ENCODE data around the gene PEX11B. TPM values are rescaled to one million over a fixed set of nuclear protein-coding genes. Genes with fewer than 3 reads are reported as not detected.

The PEX11B gene
- total RNA-seq, 4 donors from 2014 or later = 23.2 to 46.0 (median 31.7) TPM

- Histone ChIP-seq H3K36me3 (peaks cover 0 to 31% of the 10 kb centered on the region in 2 donors), H3K4me1 (peaks cover 12 to 13% of the 10 kb centered on the region in 2 donors), H3K27me3 (no peaks in the 10 kb centered on the region), H3K9me3 (no peaks in the 10 kb centered on the region), H3K4me3 (peak overlapping the region in 2 of 4 donors; percentile 13 to 17), H3K27ac (peak overlapping the region in 3 of 4 donors; percentile 52 to 59 (median 58))
- in situ Hi-C loops (cut with MboI; ENCODE audit: low sequenced_read_pairs in 4 of 4) (no loop called here), intact Hi-C loops (cut with DNase I; ENCODE audit: low total_unique reads) (no loop called here)
- TF ChIP-seq POLR2A (IDR thresholded peaks at IDR 0.05) (no peak), CTCF (IDR thresholded peaks at IDR 0.05 in 4 of 5, conservative IDR thresholded peaks at IDR 0.05 in 1 of 5) (no peak)
- ATAC-seq (no peak), DNase-seq (no peak)
These were observed 9.9 kb downstream of the PEX11B start for GRCh38 chr1:145908653-145909052.

- peaks cover 12 to 13% of the 10 kb centered on the region in 2 donors for H3K4me1 ChIP-seq
- ATAC-seq = peak in 1 of 2 donors; percentile 17
- peak overlapping the region; percentile 1 to 64 (median 56) for H3K27ac ChIP-seq
These were observed 11.4 kb downstream of the PEX11B start for GRCh38 chr1:145906954-145907753.

GRCh38 chr1:145901312-145902021 is 17.1 kb downstream of the PEX11B start:
- Histone ChIP-seq H3K36me3 (peaks cover 0 to 26% of the 10 kb centered on the region in 2 donors), H3K9me3 (no peaks in the 10 kb centered on the region), H3K4me3 (no peak overlapping the region), H3K27ac (no peak overlapping the region), H3K27me3 (no peaks in the 10 kb centered on the region), H3K4me1 (no peaks in the 10 kb centered on the region)
- DNase-seq (no peak), ATAC-seq (no peak)
- in situ Hi-C loops (cut with MboI; ENCODE audit: low sequenced_read_pairs in 4 of 4) = no loop called here
- TF ChIP-seq CTCF (IDR thresholded peaks at IDR 0.05 in 4 of 5, conservative IDR thresholded peaks at IDR 0.05 in 1 of 5) = no peak
- no peak for TF ChIP-seq POLR2A (IDR thresholded peaks at IDR 0.05)
- intact Hi-C loops (cut with DNase I; ENCODE audit: low total_unique reads) = no loop called here

More at GRCh38 chr1:145906954-145907753, 11.4 kb downstream of the PEX11B start:
- no peak for DNase-seq
- H3K4me3 ChIP-seq = no peak overlapping the region
- intact Hi-C loops (cut with DNase I; ENCODE audit: low total_unique reads) (no loop called here), in situ Hi-C loops (cut with MboI; ENCODE audit: low sequenced_read_pairs in 4 of 4) (no loop called here)
- H3K9me3 ChIP-seq = no peaks in the 10 kb centered on the region
- TF ChIP-seq CTCF (IDR thresholded peaks at IDR 0.05 in 4 of 5, conservative IDR thresholded peaks at IDR 0.05 in 1 of 5) = no peak
- no peak for TF ChIP-seq POLR2A (IDR thresholded peaks at IDR 0.05)
- H3K27me3 ChIP-seq = no peaks in the 10 kb centered on the region
- H3K36me3 ChIP-seq = peaks cover 0 to 26% of the 10 kb centered on the region in 2 donors

GRCh38 chr1:145898756-145899155 is 19.8 kb downstream of the PEX11B start:
- H3K4me3 ChIP-seq = no peak overlapping the region
- H3K27me3 ChIP-seq = no peaks in the 10 kb centered on the region
- ATAC-seq (no peak), DNase-seq (no peak)
- intact Hi-C loops (cut with DNase I; ENCODE audit: low total_unique reads) = no loop called here
- peaks cover 0 to 24% of the 10 kb centered on the region in 2 donors for H3K36me3 ChIP-seq
- TF ChIP-seq POLR2A (IDR thresholded peaks at IDR 0.05) (no peak), CTCF (IDR thresholded peaks at IDR 0.05 in 4 of 5, conservative IDR thresholded peaks at IDR 0.05 in 1 of 5) (no peak)
- no peak overlapping the region for H3K27ac ChIP-seq
- H3K4me1 ChIP-seq = no peaks in the 10 kb centered on the region
- no peaks in the 10 kb centered on the region for H3K9me3 ChIP-seq
- in situ Hi-C loops (cut with MboI; ENCODE audit: low sequenced_read_pairs in 4 of 4) = loop anchor here in 1 of 4 donors (10.0 kb wide), 2 partner anchors 56 to 116 kb away; partner anchors contain the start of gene LIX1L

All from gastrocnemius medialis (tissue), 4 donors.